H1 (cell line): Measurements from ENCODE around the gene NELL1. TPM values are rescaled to one million over a fixed set of nuclear protein-coding genes. Genes with fewer than 3 reads are reported as not detected.

Source experiments
- CTCF ChIA-PET: fragments of 300-600 bp; sonication (Branson Sonifier 250); formaldehyde crosslinking; loops from one replicate; lab custom pipeline; 2021; ENCODE audit not compliant: partially characterized antibody; lab: Charles Lee
- POLR2A ChIA-PET: fragments of 300-600 bp; sonication (Branson Sonifier 250); formaldehyde crosslinking; loops from one replicate; lab custom pipeline; 2021; ENCODE audit warnings: inconsistent platforms; ENCODE audit not compliant: partially characterized antibody; lab: Charles Lee
- DNase-seq, 2 experiments: peaks; one replicate each; pipeline versions ENCODE4 v3.0.0 to v3.0.0-alpha.2; 2010 to 2022; ENCODE audit warnings: low spot score in 2 of 2, low read depth in 1 of 2, mixed read lengths in 1 of 2
- FAIRE-seq: peaks from 2 replicates; lab custom pipeline; 2011; peaks lifted over from hg19 to GRCh38; lab: Jason Lieb, UNC
- H2AFZ ChIP-seq: 2 replicates; pipeline ENCODE4 v1.8.1; 2012; ENCODE audit warnings: low read length, inconsistent platforms
- H2AK5ac ChIP-seq: 2 replicates; pipeline ENCODE4 v1.6.1; 2013; ENCODE audit warnings: low read depth, low read length
- H2BK120ac ChIP-seq: replicated peaks from 2 replicates; pipeline ENCODE3; 2013; ENCODE audit warnings: low read depth, low read length, inconsistent platforms
- H2BK12ac ChIP-seq: 2 replicates; pipeline ENCODE4 v1.6.1; 2013; ENCODE audit warnings: low read depth, low read length
- H2BK15ac ChIP-seq: 2 replicates; pipeline ENCODE4 v1.6.1; 2013; ENCODE audit warnings: low read length
- H2BK20ac ChIP-seq: 2 replicates; pipeline ENCODE4 v1.6.1; 2013; ENCODE audit warnings: low read length
- H2BK5ac ChIP-seq: 2 replicates; pipeline ENCODE4 v1.6.1; 2013; ENCODE audit warnings: low read depth, low read length
- H3K14ac ChIP-seq: 2 replicates; pipeline ENCODE4 v1.6.1; 2013; ENCODE audit warnings: inconsistent platforms; ENCODE audit not compliant: insufficient read length
- H3K18ac ChIP-seq: 2 replicates; pipeline ENCODE4 v1.6.1; 2013; ENCODE audit warnings: low read length; ENCODE audit errors: extremely low read depth
- H3K23ac ChIP-seq: 2 replicates; pipeline ENCODE4 v1.6.1; 2013; ENCODE audit warnings: inconsistent platforms; ENCODE audit not compliant: insufficient read length
- H3K23me2 ChIP-seq: 2 replicates; pipeline ENCODE4 v1.6.1; 2013; ENCODE audit warnings: low read depth, low read length
- H3K27ac ChIP-seq: 2 replicates; pipeline ENCODE4 v1.6.1; 2011; ENCODE audit warnings: low read depth, low read length, inconsistent platforms
- H3K27me3 ChIP-seq, 4 experiments: replicated peaks in 1 of 4; 1 replicate in 1 of 4; 2 replicates in 3 of 4; pipeline versions ENCODE4 v1.6.1 to v1.8.1; 2011 to 2013; ENCODE audit warnings: low read length in 3 of 4, mild to moderate bottlenecking in 3 of 4, inconsistent platforms in 2 of 4, mixed read lengths in 2 of 4, moderate library complexity in 1 of 4; ENCODE audit not compliant: control insufficient read depth in 3 of 4, insufficient read depth in 3 of 4; ENCODE audit errors: extremely low read depth in 1 of 4
- H3K36me3 ChIP-seq, 4 experiments: 2 replicates each; pipeline versions ENCODE4 v1.6.1 to v1.8.1; 2011 to 2013; ENCODE audit warnings: mild to moderate bottlenecking in 4 of 4, low read length in 3 of 4, moderate library complexity in 2 of 4, control low read depth in 1 of 4, inconsistent platforms in 1 of 4; ENCODE audit not compliant: insufficient read depth in 4 of 4, control insufficient read depth in 2 of 4
- H3K4ac ChIP-seq: replicated peaks from 2 replicates; pipeline ENCODE3; 2013; ENCODE audit warnings: low read length, low read depth, mixed read lengths, inconsistent platforms; ENCODE audit not compliant: insufficient read length
- H3K4me1 ChIP-seq, 4 experiments: replicated peaks in 1 of 4; 1 replicate in 1 of 4; 2 replicates in 3 of 4; pipeline versions ENCODE4 v1.6.1 to v1.8.1; 2011 to 2013; ENCODE audit warnings: low read length in 3 of 4, inconsistent platforms in 2 of 4, mixed read lengths in 1 of 4; ENCODE audit not compliant: insufficient read depth in 4 of 4, control insufficient read depth in 3 of 4
- H3K4me2 ChIP-seq, 2 experiments: 2 replicates each; pipeline versions ENCODE4 v1.6.1 to v1.8.1; 2011 to 2013; ENCODE audit warnings: low read depth in 2 of 2, low read length in 2 of 2, control low read depth in 1 of 2, inconsistent platforms in 1 of 2, mild to moderate bottlenecking in 1 of 2; ENCODE audit not compliant: insufficient read depth in 1 of 2
- H3K4me3 ChIP-seq, 4 experiments: fragments of 200-600, 300-600 bp in 1 of 4; sonication (generic), shearing (Covaris generic), sonication (Bioruptor Twin) in 1 of 4; 2 replicates each; pipeline versions ENCODE4 v1.5.1 to v1.8.1; 2011 to 2016; ENCODE audit warnings: low read length in 4 of 4, low read depth in 3 of 4, control low read depth in 2 of 4, inconsistent platforms in 2 of 4, mild to moderate bottlenecking in 2 of 4, mixed read lengths in 1 of 4, moderate library complexity in 1 of 4; ENCODE audit not compliant: insufficient read depth in 2 of 4; ENCODE audit errors: extremely low read depth in 1 of 4
- H3K56ac ChIP-seq: replicated peaks from 2 replicates; pipeline ENCODE3; 2013; ENCODE audit warnings: low read depth, mild to moderate bottlenecking, mixed read lengths, low read length, inconsistent platforms; ENCODE audit not compliant: insufficient read length
- H3K79me1 ChIP-seq: 2 replicates; pipeline ENCODE4 v1.6.1; 2013; ENCODE audit warnings: low read depth, low read length, control low read depth
- H3K79me2 ChIP-seq, 2 experiments: 2 replicates each; pipeline versions ENCODE4 v1.6.1 to v1.8.1; 2012 to 2013; ENCODE audit warnings: low read length in 2 of 2, mild to moderate bottlenecking in 2 of 2, inconsistent platforms in 1 of 2; ENCODE audit not compliant: insufficient read depth in 2 of 2, control insufficient read depth in 1 of 2
- H3K9ac ChIP-seq, 4 experiments: replicated peaks in 1 of 4; 1 replicate in 1 of 4; 2 replicates in 3 of 4; pipeline versions ENCODE4 v1.6.1 to v1.8.1; 2011 to 2013; ENCODE audit warnings: low read depth in 3 of 4, low read length in 3 of 4, control low read depth in 2 of 4, mild to moderate bottlenecking in 2 of 4, moderate library complexity in 2 of 4, inconsistent platforms in 1 of 4; ENCODE audit errors: extremely low read depth in 1 of 4
- H3K9me3 ChIP-seq, 2 experiments: 2 replicates each; pipeline versions ENCODE4 v1.6.1 to v1.8.1; 2012 to 2013; ENCODE audit warnings: mild to moderate bottlenecking in 2 of 2, moderate library complexity in 2 of 2, control low read depth in 1 of 2, inconsistent platforms in 1 of 2, low read depth in 1 of 2, low read length in 1 of 2, mixed read lengths in 1 of 2; ENCODE audit not compliant: insufficient read depth in 2 of 2
- H4K20me1 ChIP-seq, 2 experiments: replicated peaks in 1 of 2; 2 replicates each; pipeline versions ENCODE3 to v1.8.1; 2011 to 2013; ENCODE audit warnings: inconsistent platforms in 2 of 2, low read length in 2 of 2, mild to moderate bottlenecking in 1 of 2; ENCODE audit not compliant: insufficient read depth in 2 of 2, control insufficient read depth in 1 of 2
- H4K5ac ChIP-seq: 2 replicates; pipeline ENCODE4 v1.6.1; 2013; ENCODE audit warnings: low read length, low read depth, mixed read lengths, inconsistent platforms; ENCODE audit not compliant: insufficient read length
- H4K8ac ChIP-seq: 2 replicates; pipeline ENCODE4 v1.8.0; 2013; ENCODE audit warnings: mild to moderate bottlenecking, moderate library complexity, low read length, inconsistent platforms; ENCODE audit not compliant: insufficient read depth; ENCODE audit errors: extremely low read depth
- H4K91ac ChIP-seq: replicated peaks from 2 replicates; pipeline ENCODE3; 2013; ENCODE audit warnings: low read length, mixed read lengths, inconsistent platforms; ENCODE audit not compliant: insufficient read length
- ASH2L ChIP-seq: fragments of 200-600, 300-600 bp; sonication (generic); IDR thresholded peaks from one replicate; pipeline ENCODE4 v1.7.1; 2017; ENCODE audit warnings: low read length
- BRCA1 ChIP-seq: IDR thresholded peaks from 2 replicates; pipeline ENCODE4 v1.6.1; 2012; ENCODE audit warnings: low read depth, low read length, improper control_type of control experiment
- HDAC2 ChIP-seq, 2 experiments: fragments of 300-600 bp in 1 of 2; sonication (generic) in 1 of 2; IDR thresholded peaks; 2 replicates each; pipeline ENCODE4 v1.6.1; 2011 to 2012; ENCODE audit warnings: low read depth in 2 of 2, low read length in 2 of 2, mild to moderate bottlenecking in 2 of 2, moderate library complexity in 2 of 2, borderline replicate concordance in 1 of 2, inconsistent platforms in 1 of 2
- HDAC6 ChIP-seq: IDR thresholded peaks from one replicate; pipeline ENCODE4 v1.7.1; 2012; ENCODE audit warnings: low read depth, mild to moderate bottlenecking, inconsistent platforms, low read length, moderate library complexity
- PHF8 ChIP-seq: fragments of 200-600 bp; sonication (generic); conservative IDR thresholded peaks from 2 replicates; pipeline ENCODE4 v1.7.1; 2012; ENCODE audit warnings: low read depth, mild to moderate bottlenecking, inconsistent platforms, low read length, moderate library complexity
- RAD21 ChIP-seq, 2 experiments: IDR thresholded peaks in 1 of 2; conservative IDR thresholded peaks in 1 of 2; 2 replicates each; pipeline ENCODE4 v1.6.1; 2011; ENCODE audit warnings: low read depth in 2 of 2, low read length in 2 of 2, improper control_type of control experiment in 1 of 2, inconsistent platforms in 1 of 2, mild to moderate bottlenecking in 1 of 2, moderate library complexity in 1 of 2
- RFX5 ChIP-seq: IDR thresholded peaks from 2 replicates; pipeline ENCODE4 v1.6.1; 2011; ENCODE audit warnings: low read depth, low read length, improper control_type of control experiment, borderline replicate concordance
- SIRT6 ChIP-seq: IDR thresholded peaks from one replicate; pipeline ENCODE4 v1.7.1; 2012; ENCODE audit warnings: low read length, inconsistent platforms
- SP2 ChIP-seq: IDR thresholded peaks from 2 replicates; pipeline ENCODE4 v1.6.1; 2012; ENCODE audit warnings: mild to moderate bottlenecking, low read length, inconsistent platforms
- SP4 ChIP-seq: IDR thresholded peaks from 2 replicates; pipeline ENCODE4 v1.6.1; 2012; ENCODE audit warnings: low read length, inconsistent platforms
- TBP ChIP-seq: IDR thresholded peaks from 2 replicates; pipeline ENCODE4 v1.6.1; 2011; ENCODE audit warnings: low read depth, low read length, improper control_type of control experiment
- USF2 ChIP-seq: IDR thresholded peaks from 2 replicates; pipeline ENCODE4 v1.6.1; 2011; ENCODE audit warnings: low read length, improper control_type of control experiment
- WGBS, 2 experiments: shearing (Covaris generic) in 1 of 2; methylation state at CpG; one replicate each; pipeline versions ENCODE4 v1.1.6 to v1.1.7; 2013 to 2015; ENCODE audit warnings: low lambda C conversion rate in 2 of 2, mixed read lengths in 2 of 2, inconsistent platforms in 1 of 2, low coverage in 1 of 2, missing lambda C conversion rate in 1 of 2; ENCODE audit not compliant: insufficient replicate concordance in 2 of 2, insufficient coverage in 1 of 2, insufficient read length in 1 of 2; ENCODE audit errors: extremely low coverage in 1 of 2, missing lambda C conversion rate in 1 of 2; 5-methylcytosine and 5-hydroxymethylcytosine counted together
- polyA plus RNA-seq, 7 experiments: library from polyadenylated mRNA; depleted of rRNA in 3 of 7; stranded (reverse) in 5 of 7; unstranded in 2 of 7; fragments of >200 nt in 5 of 7; fragments of 200-250 nt in 2 of 7; gene quantifications; 1 replicate in 5 of 7; 2 replicates in 1 of 7; 4 replicates in 1 of 7; pipeline versions ENCODE4 v1.2.1 to v1.2.3, GENCODE V29; 2011 to 2013; ENCODE audit warnings: missing spikeins in 2 of 7, mixed read lengths in 2 of 7
- total RNA-seq: library from RNA; stranded (reverse); fragmentation: NEBNext Ultra II Directional; extraction: Animal tissue kit (Norgen Biotek cat#: 25700); gene quantifications from 2 replicates; pipeline ENCODE4 v1.2.1, GENCODE V29; 2021

NELL1 gene
- total and polyA plus RNA-seq, 2 of the 8 experiments (the other 6 are each of a cell fraction or from before 2014, with no cell fraction given): 0.21 TPM; not detected in 1

GRCh38 chr11:21306739-21307358 lies 637.5 kb downstream of the NELL1 start:
- Histone ChIP-seq H3K36me3 (no peaks in the 10 kb centered on the region), H3K9me3 (no peaks in the 10 kb centered on the region; a peak in 1 of 4 replicates), H4K5ac (no peak overlapping the region), H3K79me1 (no peaks in the 10 kb centered on the region), H3K56ac (no peak overlapping the region), H2BK12ac (no peak overlapping the region), H3K9ac (no peak overlapping the region), H4K20me1 (no peaks in the 10 kb centered on the region), H3K18ac (no peak overlapping the region), H3K4me3 (no peak overlapping the region), H3K23ac (no peak overlapping the region), H3K4me1 (no peaks in the 10 kb centered on the region), H2BK5ac (no peak overlapping the region), H3K4ac (no peak overlapping the region), H3K14ac (no peak overlapping the region), H3K23me2 (no peaks in the 10 kb centered on the region), H2AFZ (no peak overlapping the region), H3K27me3 (no peaks in the 10 kb centered on the region), H4K91ac (no peak overlapping the region), H4K8ac (no peak overlapping the region), H2AK5ac (no peak overlapping the region), H2BK20ac (no peak overlapping the region), H3K27ac (no peak overlapping the region), H3K79me2 (no peaks in the 10 kb centered on the region), H2BK15ac (no peak overlapping the region), H2BK120ac (no peak overlapping the region), H3K4me2 (no peak overlapping the region)
- ChIA-PET POLR2A (no interaction called here), CTCF (interaction anchor here (0.6 to 2.6 kb wide), 3 partner anchors 14 to 109 kb away, joined by 4 to 7 read pairs (median 4); no protein-coding TSS in a partner anchor)
- no peak for DNase-seq
- TF ChIP-seq PHF8 (no peak), RAD21 (IDR thresholded peaks at IDR 0.05 in 1 of 2, conservative IDR thresholded peaks at IDR 0.05 in 1 of 2; ENCODE audit: low read depth in 2 of 2, low read length in 2 of 2) (no peak), SP2 (no peak), SP4 (no peak), SIRT6 (no peak), USF2 (no peak), HDAC2 (IDR thresholded peaks at IDR 0.05; ENCODE audit: borderline replicate concordance in 1 of 2, low read depth in 2 of 2, low read length in 2 of 2) (no peak), ASH2L (no peak), BRCA1 (no peak), RFX5 (no peak), TBP (no peak), HDAC6 (no peak)
- 88% methylated on average over 4 of the region's 4 CpGs; no CpG with 5 or more reads in 1 of the 2 experiments for WGBS, 2 experiments
- FAIRE-seq: no peak
